CD4-positive, CD25-positive, alpha-beta regulatory T cell (primary cell): ENCODE results near the gene ANKRD13B. TPM values are rescaled to one million over a fixed set of nuclear protein-coding genes. Genes with fewer than 3 reads are reported as not detected.

Experiments used
- ATAC-seq, 2 donors: fragments of 150-1000 bp; cut with Tn5 transposase; one replicate each; pipeline ENCODE4 v1.10.0; 2021; ENCODE audit warnings: low read depth in 2 of 2, moderate number of reproducible peaks in 2 of 2, moderate library complexity in 1 of 2
- DNase-seq, 3 donors: peaks; one replicate each; pipeline versions ENCODE4 v3.0.0 to v3.0.0-alpha.2; 2012 to 2022; ENCODE audit warnings: mixed read lengths in 1 of 3
- H3K27ac ChIP-seq: one replicate; pipeline ENCODE4 v1.7.0; 2013; ENCODE audit warnings: mild to moderate bottlenecking, low read length; ENCODE audit not compliant: insufficient read depth, poor library complexity, severe bottlenecking
- H3K27me3 ChIP-seq: one replicate; pipeline ENCODE4 v1.7.0; 2013; ENCODE audit warnings: low read length; ENCODE audit not compliant: control insufficient read depth, insufficient read depth
- H3K36me3 ChIP-seq: one replicate; pipeline ENCODE4 v1.7.0; 2013; ENCODE audit warnings: mild to moderate bottlenecking, low read length, moderate library complexity; ENCODE audit not compliant: control insufficient read depth, insufficient read depth
- H3K4me1 ChIP-seq: 2 replicates; pipeline ENCODE4 v1.7.0; 2013; ENCODE audit warnings: mild to moderate bottlenecking, low read length; ENCODE audit not compliant: insufficient read depth, control insufficient read depth, poor library complexity, severe bottlenecking
- H3K4me3 ChIP-seq: one replicate; pipeline ENCODE4 v1.7.0; 2013; ENCODE audit warnings: low read depth, mild to moderate bottlenecking, low read length, moderate library complexity
- H3K9me3 ChIP-seq, 2 experiments: 1 replicate in 1 of 2; 2 replicates in 1 of 2; pipeline ENCODE4 v1.7.0; 2013; ENCODE audit warnings: low read length in 2 of 2, mild to moderate bottlenecking in 1 of 2, moderate library complexity in 1 of 2; ENCODE audit not compliant: control insufficient read depth in 2 of 2
- H3K27ac Mint-ChIP-seq, 3 donors: one replicate each; pipeline ENCODE4 v1.8.0; 2020 to 2022; ENCODE audit warnings: mild to moderate bottlenecking in 3 of 3, mixed read lengths in 3 of 3, moderate library complexity in 2 of 3
- H3K27me3 Mint-ChIP-seq: one replicate; pipeline ENCODE4 v1.8.0; 2022; ENCODE audit warnings: mild to moderate bottlenecking, mixed read lengths
- H3K36me3 Mint-ChIP-seq: one replicate; pipeline ENCODE4 v1.8.0; 2020; ENCODE audit warnings: mixed read lengths
- H3K4me1 Mint-ChIP-seq, 4 donors: one replicate each; pipeline ENCODE4 v1.8.0; 2020 to 2022; ENCODE audit warnings: mixed read lengths in 4 of 4, mild to moderate bottlenecking in 1 of 4
- H3K4me3 Mint-ChIP-seq, 4 donors: one replicate each; pipeline ENCODE4 v1.8.0; 2020 to 2022; ENCODE audit warnings: mild to moderate bottlenecking in 4 of 4, mixed read lengths in 4 of 4, moderate library complexity in 3 of 4
- H3K9me3 Mint-ChIP-seq, 7 donors: one replicate each; pipeline ENCODE4 v1.8.0; 2020 to 2022; ENCODE audit warnings: mixed read lengths in 7 of 7, mild to moderate bottlenecking in 3 of 7, moderate library complexity in 2 of 7
- polyA plus RNA-seq, 4 donors: library from polyadenylated mRNA; unstranded; fragments of 300-500 nt; fragmentation: Illumina TruSeq; gene quantifications; one replicate each; pipeline ENCODE4 v1.2.3, GENCODE V29; 2021
- total RNA-seq: library from RNA; stranded (reverse); gene quantifications from one replicate; pipeline ENCODE4 v1.2.3, GENCODE V29; 2022

ANKRD13B gene
- total and polyA plus RNA-seq, 5 donors from 2014 or later, result 0.05 to 5.9 (median 0.18) TPM; not detected in 2

GRCh38 chr17:29595943-29596774 lies 3.2 kb downstream of the ANKRD13B start:
- no peak overlapping the region for H3K27ac ChIP-seq
- H3K27me3 Mint-ChIP-seq, result no peaks in the 10 kb centered on the region
- ATAC-seq, result no peak
- H3K4me1 Mint-ChIP-seq, result peaks cover 0 to 28% (median 15%) of the 10 kb centered on the region in 4 donors
- H3K36me3 ChIP-seq, result no peaks in the 10 kb centered on the region
- H3K9me3 Mint-ChIP-seq, result no peaks in the 10 kb centered on the region
- DNase-seq, result no peak
- H3K4me3 Mint-ChIP-seq, result no peak overlapping the region
- no peaks in the 10 kb centered on the region for H3K27me3 ChIP-seq
- H3K27ac Mint-ChIP-seq, result no peak overlapping the region
- H3K4me1 ChIP-seq, result peaks cover 28% of the 10 kb centered on the region
- H3K9me3 ChIP-seq, result no peaks in the 10 kb centered on the region
- no peak overlapping the region for H3K4me3 ChIP-seq
- no peaks in the 10 kb centered on the region for H3K36me3 Mint-ChIP-seq

GRCh38 chr17:29596811-29597210 lies 3.9 kb downstream of the ANKRD13B start:
- DNase-seq (no peak), ATAC-seq (no peak)
- Mint-ChIP-seq H3K4me3 (peak overlapping the region in 1 of 4 donors; percentile 51), H3K27ac (no peak overlapping the region), H3K27me3 (no peaks in the 10 kb centered on the region), H3K9me3 (no peaks in the 10 kb centered on the region), H3K4me1 (peaks cover 0 to 21% (median 11%) of the 10 kb centered on the region in 4 donors), H3K36me3 (no peaks in the 10 kb centered on the region)
- Histone ChIP-seq H3K4me1 (peaks cover 22% of the 10 kb centered on the region), H3K27me3 (no peaks in the 10 kb centered on the region), H3K9me3 (no peaks in the 10 kb centered on the region), H3K4me3 (no peak overlapping the region), H3K27ac (no peak overlapping the region), H3K36me3 (no peaks in the 10 kb centered on the region)

- Mint-ChIP-seq H3K27ac (no peak overlapping the region), H3K4me3 (peak overlapping the region in 1 of 4 donors; percentile 51), H3K27me3 (no peaks in the 10 kb centered on the region), H3K36me3 (no peaks in the 10 kb centered on the region), H3K9me3 (no peaks in the 10 kb centered on the region), H3K4me1 (peaks cover 0 to 14% (median 8%) of the 10 kb centered on the region in 4 donors)
- H3K4me3 ChIP-seq, result no peak overlapping the region
- H3K27ac ChIP-seq, result no peak overlapping the region
- ATAC-seq (no peak), DNase-seq (no peak)
- no peaks in the 10 kb centered on the region for H3K27me3 ChIP-seq
- H3K36me3 ChIP-seq, result no peaks in the 10 kb centered on the region
- H3K4me1 ChIP-seq, result peaks cover 14% of the 10 kb centered on the region
- H3K9me3 ChIP-seq, result no peaks in the 10 kb centered on the region
These were observed 4.6 kb downstream of the ANKRD13B start for GRCh38 chr17:29597361-29598172.

GRCh38 chr17:29603109-29603674 lies 10.3 kb downstream of the ANKRD13B start:
- Mint-ChIP-seq H3K4me3 (no peak overlapping the region), H3K36me3 (no peaks in the 10 kb centered on the region), H3K27me3 (no peaks in the 10 kb centered on the region), H3K9me3 (no peaks in the 10 kb centered on the region), H3K4me1 (peaks cover 0 to 6% (median 4%) of the 10 kb centered on the region in 4 donors), H3K27ac (no peak overlapping the region)
- H3K27me3 ChIP-seq, result no peaks in the 10 kb centered on the region
- no peak overlapping the region for H3K4me3 ChIP-seq
- no peak for ATAC-seq
- H3K4me1 ChIP-seq, result no peaks in the 10 kb centered on the region
- no peak overlapping the region for H3K27ac ChIP-seq
- H3K36me3 ChIP-seq, result no peaks in the 10 kb centered on the region
- no peaks in the 10 kb centered on the region for H3K9me3 ChIP-seq
- no peak for DNase-seq

- H3K4me3 Mint-ChIP-seq, result no peak overlapping the region
- Histone ChIP-seq H3K36me3 (no peaks in the 10 kb centered on the region), H3K9me3 (no peaks in the 10 kb centered on the region), H3K4me3 (no peak overlapping the region), H3K4me1 (peaks cover under 1% of the 10 kb centered on the region), H3K27me3 (no peaks in the 10 kb centered on the region), H3K27ac (no peak overlapping the region)
- DNase-seq, result no peak
- no peak for ATAC-seq
- H3K27ac Mint-ChIP-seq, result no peak overlapping the region
- no peaks in the 10 kb centered on the region for H3K36me3 Mint-ChIP-seq
- H3K4me1 Mint-ChIP-seq, result peaks cover 0 to 4% (median 0%) of the 10 kb centered on the region in 4 donors
- H3K9me3 Mint-ChIP-seq, result no peaks in the 10 kb centered on the region
- H3K27me3 Mint-ChIP-seq, result no peaks in the 10 kb centered on the region
These were observed 14.7 kb downstream of the ANKRD13B start for GRCh38 chr17:29607557-29608195.

DNA sequence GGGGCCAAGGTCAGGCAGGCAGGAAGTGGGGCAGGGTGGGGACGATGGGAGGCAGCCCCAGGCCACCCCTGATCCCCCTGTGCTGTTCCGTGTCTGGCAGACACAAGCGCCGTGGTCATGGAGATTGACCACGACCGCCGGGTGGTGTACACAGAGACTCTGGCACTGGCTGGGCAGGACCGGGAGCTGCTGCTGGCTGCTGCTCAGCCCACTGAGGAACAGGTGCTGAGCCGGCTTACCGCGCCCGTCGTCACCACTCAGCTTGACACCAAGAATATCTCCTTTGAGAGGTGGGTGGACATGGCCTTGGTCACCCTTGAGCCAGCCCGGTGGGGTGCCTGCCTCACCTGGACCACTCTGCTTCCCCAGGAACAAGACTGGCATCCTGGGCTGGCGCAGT lies 16.1 kb downstream of the ANKRD13B start:
- H3K9me3 Mint-ChIP-seq, result no peaks in the 10 kb centered on the region
- H3K4me1 Mint-ChIP-seq, result peaks cover 0 to 4% (median 2%) of the 10 kb centered on the region in 4 donors
- ATAC-seq, result no peak

GRCh38 chr17:29610395-29610794 lies 17.5 kb downstream of the ANKRD13B start:
- Histone ChIP-seq H3K4me1 (peaks cover 28% of the 10 kb centered on the region), H3K27me3 (no peaks in the 10 kb centered on the region), H3K4me3 (no peak overlapping the region), H3K36me3 (no peaks in the 10 kb centered on the region), H3K9me3 (no peaks in the 10 kb centered on the region), H3K27ac (no peak overlapping the region)
- Mint-ChIP-seq H3K4me3 (peak overlapping the region in 1 of 4 donors; percentile 92), H3K27ac (no peak overlapping the region), H3K9me3 (no peaks in the 10 kb centered on the region), H3K27me3 (no peaks in the 10 kb centered on the region), H3K36me3 (no peaks in the 10 kb centered on the region), H3K4me1 (peaks cover 3 to 18% (median 11%) of the 10 kb centered on the region in 4 donors)
- DNase-seq (no peak), ATAC-seq (no peak)

More for the DNA sequence above, 16.1 kb downstream of the ANKRD13B start:
- DNase-seq, result no peak
- no peaks in the 10 kb centered on the region for H3K36me3 Mint-ChIP-seq
- no peaks in the 10 kb centered on the region for H3K27me3 Mint-ChIP-seq
- Histone ChIP-seq H3K4me1 (peaks cover 14% of the 10 kb centered on the region), H3K27ac (no peak overlapping the region), H3K4me3 (no peak overlapping the region), H3K36me3 (no peaks in the 10 kb centered on the region), H3K9me3 (no peaks in the 10 kb centered on the region), H3K27me3 (no peaks in the 10 kb centered on the region)
- H3K4me3 Mint-ChIP-seq, result no peak overlapping the region
- H3K27ac Mint-ChIP-seq, result no peak overlapping the region
